GM18499 (cell line): Measurements from ENCODE around the gene TRPM6.
A peak's percentile ranks its signal among the peaks of the same experiment; 100 is the strongest.

Experiments
- ATAC-seq: cut with Tn5 transposase; IDR thresholded peaks from one replicate; pipeline ENCODE4 v1.9.1; 2021; ENCODE audit warnings: moderate number of reproducible peaks; ENCODE audit not compliant: insufficient read depth, unreplicated experiment

Gene TRPM6

GRCh38 chr9:74775396-74775795, 112.3 kb downstream of the TRPM6 start:
- no peak for ATAC-seq

GRCh38 chr9:74773886-74774479, 113.7 kb downstream of the TRPM6 start:
- peak; percentile 31 for ATAC-seq

GRCh38 chr9:74772121-74772520, 115.6 kb downstream of the TRPM6 start:
- no peak for ATAC-seq

- no peak for ATAC-seq
Observed at GRCh38 chr9:74771672-74772071, 116.0 kb downstream of the TRPM6 start.

- no peak for ATAC-seq
Observed at GRCh38 chr9:74771262-74771585, 116.5 kb downstream of the TRPM6 start.

- no peak for ATAC-seq
Observed at GRCh38 chr9:74770508-74771261, 117.0 kb downstream of the TRPM6 start.

GRCh38 chr9:74765481-74765971, 122.2 kb downstream of the TRPM6 start:
- no peak for ATAC-seq

- no peak for ATAC-seq
Observed at GRCh38 chr9:74762950-74763349, 124.8 kb downstream of the TRPM6 start.

GRCh38 chr9:74760031-74760700, 127.6 kb downstream of the TRPM6 start:
- ATAC-seq: no peak

- ATAC-seq: no peak
Observed at GRCh38 chr9:74755999-74756398, 131.7 kb downstream of the TRPM6 start.

- no peak for ATAC-seq
Observed at GRCh38 chr9:74755355-74755754, 132.4 kb downstream of the TRPM6 start.

- ATAC-seq: no peak
Observed at GRCh38 chr9:74753650-74754049, 134.1 kb downstream of the TRPM6 start.

GRCh38 chr9:74748966-74749365, 138.8 kb downstream of the TRPM6 start:
- ATAC-seq: no peak

GRCh38 chr9:74742792-74743730, 144.7 kb downstream of the TRPM6 start:
- ATAC-seq: no peak

- no peak for ATAC-seq
Observed at GRCh38 chr9:74742191-74742790, 145.4 kb downstream of the TRPM6 start.

GRCh38 chr9:74736646-74737045, 151.1 kb downstream of the TRPM6 start:
- ATAC-seq: no peak

- no peak for ATAC-seq
Observed at GRCh38 chr9:74735761-74736160, 152.0 kb downstream of the TRPM6 start.

- no peak for ATAC-seq
Observed at GRCh38 chr9:74729136-74729695, 158.5 kb downstream of the TRPM6 start.

- no peak for ATAC-seq
Observed at GRCh38 chr9:74728176-74728575, 159.5 kb downstream of the TRPM6 start.

GRCh38 chr9:74726581-74726980, 161.1 kb downstream of the TRPM6 start:
- ATAC-seq: no peak
